Measurements from ENCODE around the gene NPAS3. TPM values are rescaled to one million over a fixed set of nuclear protein-coding genes. Genes with fewer than 3 reads are reported as not detected.

Gene NPAS3
- total RNA-seq, 1 donor from 2014 or later, result 0.05 TPM

DNA sequence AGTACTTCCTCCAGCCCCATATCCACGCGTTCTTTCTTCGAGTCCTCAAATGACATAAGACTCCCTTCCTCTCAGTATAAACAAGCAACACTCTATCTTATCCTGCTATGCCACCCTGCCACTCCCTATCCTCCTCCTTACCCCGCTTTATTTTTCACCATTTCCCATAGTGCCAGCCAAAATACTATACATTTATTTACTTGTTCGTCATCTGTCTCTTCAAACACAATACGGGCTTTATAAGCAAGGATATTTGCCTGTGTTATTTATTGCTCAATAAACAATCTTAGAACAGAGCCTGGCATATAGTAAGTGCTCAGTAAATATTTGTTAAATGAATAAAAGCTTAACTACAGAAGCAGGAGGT lies 567.3 kb downstream of the NPAS3 start:
- intact Hi-C loops (cut with micrococcal nuclease), result no loop called here

DNA sequence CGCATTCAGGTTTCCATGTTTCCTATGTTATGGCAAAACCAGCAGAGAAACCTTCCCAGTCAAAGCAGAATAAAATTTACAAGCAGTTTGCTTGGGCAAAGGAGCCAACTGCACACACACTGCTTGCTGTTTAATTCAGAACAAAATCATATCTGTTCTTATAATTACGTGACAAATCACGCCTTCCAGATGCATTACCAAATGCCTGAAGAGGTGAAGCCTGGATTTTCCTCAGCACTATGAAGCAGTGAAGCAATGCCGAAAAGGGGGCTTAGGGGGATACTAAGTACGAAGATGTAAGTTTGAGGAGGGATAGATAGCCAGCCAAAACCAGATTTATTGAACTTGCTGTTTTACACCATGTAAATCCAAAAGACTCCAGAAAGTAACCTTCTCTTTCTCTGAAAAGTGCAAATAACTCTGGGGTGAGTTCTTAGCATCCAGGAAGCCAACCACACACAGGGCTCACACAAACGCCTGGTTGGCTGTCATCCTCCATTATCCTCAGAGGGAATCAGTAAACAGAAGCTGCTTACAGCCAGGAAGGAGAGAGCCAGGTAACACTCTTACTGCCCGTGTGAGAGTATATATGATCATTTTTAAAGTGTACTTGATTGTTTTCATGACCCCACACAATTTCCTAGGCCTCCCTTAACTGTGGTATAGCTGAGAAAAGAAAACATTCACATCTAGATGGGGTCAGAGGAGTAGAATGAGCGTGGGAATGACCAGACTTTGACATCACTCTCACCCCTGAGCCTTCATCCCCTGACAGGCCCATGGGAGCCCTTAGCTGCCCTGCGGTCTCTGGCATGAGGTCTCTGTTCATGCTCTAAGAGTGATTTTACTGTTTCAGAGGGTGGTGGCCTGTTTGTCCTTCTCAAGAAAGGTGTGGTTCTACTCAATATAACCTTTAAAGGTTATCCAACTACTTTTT lies 569.7 kb downstream of the NPAS3 start:
- intact Hi-C loops (cut with micrococcal nuclease), result no loop called here

DNA sequence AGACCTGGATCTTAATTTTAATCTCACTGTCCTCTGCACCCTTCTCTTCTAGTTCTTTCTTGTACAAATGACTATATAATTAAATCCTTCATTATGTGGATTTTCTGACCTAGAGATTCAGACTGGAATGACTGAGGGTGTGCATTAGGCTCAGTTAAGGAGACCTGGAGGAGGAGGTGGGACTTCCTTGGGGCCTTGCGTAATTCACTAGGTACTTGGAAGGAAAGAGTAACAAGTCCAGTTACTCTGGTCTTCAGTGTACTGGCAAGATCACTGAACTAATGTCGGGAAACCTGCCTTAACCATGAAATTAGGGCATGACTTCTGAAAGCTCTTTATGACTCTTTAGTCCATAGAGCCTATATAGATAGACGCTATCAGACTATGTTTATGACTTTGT lies 570.8 kb downstream of the NPAS3 start:
- intact Hi-C loops (cut with micrococcal nuclease), result no loop called here

DNA sequence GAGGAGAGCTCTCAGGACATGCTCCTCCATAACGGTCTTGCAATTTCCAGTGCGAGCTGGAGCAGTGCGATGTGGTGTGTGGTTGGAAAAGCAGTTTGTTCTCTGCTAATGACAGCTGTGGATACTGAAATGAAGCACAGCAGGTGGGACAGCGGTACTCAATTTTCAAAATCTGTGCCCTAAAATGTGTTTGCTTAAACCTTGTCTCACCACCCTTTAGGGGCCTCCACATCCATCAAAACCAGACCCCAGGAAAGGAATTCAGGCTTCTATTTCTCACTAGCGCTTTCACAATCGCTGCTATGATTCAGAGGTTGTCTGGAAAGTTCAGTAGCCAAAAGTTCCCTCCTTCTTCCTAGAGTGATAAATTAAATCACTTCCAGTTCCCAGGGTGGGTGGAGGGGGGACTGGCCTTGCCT lies 571.4 kb downstream of the NPAS3 start:
- intact Hi-C loops (cut with micrococcal nuclease), result no loop called here

DNA sequence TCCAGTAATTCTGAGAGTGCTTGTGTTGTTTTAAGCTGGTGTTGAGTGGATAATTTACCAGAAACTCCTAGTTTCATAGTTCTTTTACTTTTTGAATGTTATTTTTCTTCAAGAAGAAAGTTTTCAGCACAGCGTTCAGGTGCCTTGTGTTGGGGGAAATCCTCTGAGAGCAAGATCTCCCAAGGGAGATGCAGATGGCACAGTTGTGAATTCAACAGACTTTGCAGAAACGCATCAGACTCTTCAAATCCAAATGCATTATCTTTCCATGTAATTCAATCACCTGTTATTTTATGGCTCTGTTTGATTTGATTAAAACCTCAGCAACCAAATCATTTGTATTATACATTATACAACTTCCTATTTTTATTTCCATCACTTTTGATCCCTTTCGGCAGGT lies 572.3 kb downstream of the NPAS3 start:
- intact Hi-C loops (cut with micrococcal nuclease), result no loop called here

DNA sequence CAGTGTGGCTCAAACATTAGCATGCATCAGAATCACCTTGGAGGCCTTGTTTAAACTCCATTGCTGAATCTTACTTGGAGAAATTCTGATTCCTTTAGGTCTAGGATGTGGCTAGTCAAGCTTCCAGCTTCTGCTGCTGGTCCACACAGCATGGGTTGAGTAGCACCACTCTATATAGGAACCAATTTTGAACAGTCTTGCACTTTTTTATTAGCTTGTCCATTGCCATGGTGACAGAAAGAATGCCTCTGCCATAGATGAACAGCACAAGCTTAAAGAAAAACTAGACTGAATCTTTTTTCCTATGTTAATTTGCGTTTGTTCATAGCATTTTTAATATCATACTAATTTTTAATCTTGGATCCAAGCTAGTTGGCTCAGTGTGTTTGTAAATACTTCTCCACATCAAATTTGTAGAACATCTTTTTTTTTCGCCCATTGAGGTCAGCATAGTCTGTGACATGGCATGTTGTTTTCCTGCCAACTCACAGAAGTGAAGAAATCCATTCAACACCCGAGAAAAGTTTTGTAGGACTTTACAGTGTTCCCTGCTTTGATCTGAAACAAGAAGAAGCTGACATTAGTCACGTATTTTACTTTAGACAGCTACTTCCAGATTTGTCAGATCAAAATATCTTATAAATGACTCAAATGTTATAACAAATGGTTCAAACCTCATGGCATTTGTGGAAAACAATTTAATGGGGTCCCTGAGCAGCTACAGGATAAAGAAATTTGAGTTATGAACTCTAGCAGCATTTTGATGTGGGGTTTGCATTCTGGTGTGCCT lies 573.4 kb downstream of the NPAS3 start:
- intact Hi-C loops (cut with micrococcal nuclease), result no loop called here

DNA sequence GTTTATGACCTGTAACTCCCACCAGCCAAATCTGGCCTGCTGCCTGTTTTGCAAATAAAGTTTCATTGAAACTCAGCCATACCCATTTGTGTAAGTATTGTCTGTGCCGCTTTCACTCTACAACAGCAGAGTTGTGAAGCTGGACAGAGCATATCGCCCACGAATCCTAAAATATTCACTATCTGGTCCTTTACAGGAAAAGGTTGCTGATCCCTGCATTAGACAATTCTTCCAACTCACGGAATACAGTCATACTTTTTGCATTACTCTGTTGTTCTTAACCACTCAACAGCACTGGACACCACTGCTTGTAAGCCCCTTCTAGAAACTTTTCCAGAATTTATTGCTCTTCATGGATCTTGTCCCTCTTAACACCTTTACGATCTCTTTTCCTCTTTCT lies 576.8 kb downstream of the NPAS3 start:
- intact Hi-C loops (cut with micrococcal nuclease), result no loop called here

DNA sequence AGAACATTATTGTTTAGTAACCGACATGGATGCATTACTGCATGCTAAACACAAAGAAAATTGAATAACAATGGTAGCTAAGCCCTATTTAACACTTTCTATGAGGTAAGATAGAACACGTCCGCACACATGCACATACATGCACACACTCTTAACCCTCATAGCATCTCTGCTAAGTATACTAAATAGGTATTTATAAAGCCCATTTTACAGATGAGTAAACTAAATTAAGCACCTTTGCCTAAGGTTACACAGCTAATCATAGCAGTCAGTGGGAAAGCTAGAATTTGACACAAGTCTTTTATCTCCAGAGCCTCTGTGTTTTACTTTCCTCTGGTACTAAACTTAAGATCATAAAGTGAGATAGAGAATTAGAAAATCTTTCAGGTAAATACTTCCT lies 577.2 kb downstream of the NPAS3 start:
- intact Hi-C loops (cut with micrococcal nuclease), result no loop called here

DNA sequence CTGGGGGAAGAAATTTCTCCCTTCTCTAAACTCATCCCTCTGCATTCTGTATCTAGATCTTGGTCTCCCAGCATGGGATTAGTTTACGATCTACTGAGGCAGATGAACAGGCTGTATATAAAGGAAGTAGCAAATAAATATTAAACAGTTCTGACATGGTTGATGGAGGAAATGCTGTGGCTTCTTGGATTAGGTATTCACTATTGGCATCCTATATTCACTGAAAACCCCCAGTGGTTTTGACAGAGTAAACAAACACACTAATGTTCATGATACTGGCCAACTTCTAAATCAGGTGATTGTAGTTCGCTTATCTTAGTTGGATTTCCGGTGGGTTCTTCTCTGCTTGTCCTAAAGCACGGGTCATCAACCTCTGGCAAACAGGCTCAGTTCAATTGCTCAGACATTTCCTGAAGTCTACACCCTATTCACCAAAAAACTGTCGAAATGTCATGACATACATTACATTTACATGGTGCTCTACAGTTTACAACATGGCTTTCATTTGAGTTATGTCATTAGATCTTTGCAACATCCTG lies 578.3 kb downstream of the NPAS3 start:
- intact Hi-C loops (cut with micrococcal nuclease), result no loop called here

DNA sequence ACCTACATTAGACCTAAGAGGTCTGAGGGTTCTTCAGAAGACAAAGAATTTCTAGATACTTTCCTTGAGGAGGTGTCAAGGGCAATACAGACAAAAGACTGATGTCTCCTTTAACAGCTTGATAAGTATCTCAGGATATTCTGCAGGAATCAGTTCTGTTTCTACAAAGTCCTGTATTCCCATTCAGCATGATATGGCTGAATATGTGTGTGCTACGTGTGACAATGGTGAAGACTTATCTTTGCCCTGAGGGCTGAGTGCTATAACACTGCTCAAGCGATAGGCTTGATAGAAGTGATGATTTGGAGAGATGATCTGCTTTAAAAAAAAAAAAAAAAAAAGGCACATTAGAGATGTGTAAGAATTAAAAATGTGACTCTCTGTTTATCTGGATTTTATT lies 582.5 kb downstream of the NPAS3 start:
- intact Hi-C loops (cut with micrococcal nuclease), result no loop called here

DNA sequence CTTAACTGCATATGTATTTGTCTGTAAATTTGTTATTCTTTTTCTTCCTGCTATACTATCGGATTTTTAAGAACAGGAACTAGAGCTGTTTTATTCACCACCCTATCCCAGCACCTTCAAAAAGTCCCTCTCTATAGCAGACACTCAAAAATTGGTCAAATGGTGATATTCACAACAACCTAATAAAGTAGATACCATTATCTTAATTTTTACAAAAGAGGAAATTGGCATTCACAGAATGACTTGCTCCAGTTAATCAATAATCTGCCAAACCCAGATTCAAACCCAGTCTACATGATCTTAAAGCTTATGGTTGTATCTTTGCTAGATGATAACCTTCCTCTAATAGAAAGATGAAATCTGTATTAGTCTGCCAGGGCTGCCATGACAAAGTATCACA lies 585.6 kb downstream of the NPAS3 start:
- intact Hi-C loops (cut with micrococcal nuclease), result no loop called here

DNA sequence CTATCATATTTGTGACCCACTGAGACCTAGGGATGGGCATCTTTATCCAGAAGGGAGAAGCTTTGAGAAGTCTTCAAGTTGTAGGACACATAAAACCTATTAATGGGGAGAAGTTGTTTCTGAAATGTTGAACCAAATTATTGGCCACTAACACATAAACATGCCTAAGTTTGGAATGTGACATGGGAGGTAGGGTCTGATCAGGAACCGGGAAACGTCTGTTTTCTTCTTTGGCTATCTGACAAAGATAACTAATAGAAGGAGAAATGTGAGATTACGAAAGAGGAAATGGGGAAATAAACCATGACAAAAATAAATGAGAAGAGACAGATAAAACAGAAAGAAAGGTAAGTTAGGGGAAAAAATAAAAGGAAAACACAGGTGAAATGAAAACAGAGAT lies 586.9 kb downstream of the NPAS3 start:
- intact Hi-C loops (cut with micrococcal nuclease), result no loop called here

DNA sequence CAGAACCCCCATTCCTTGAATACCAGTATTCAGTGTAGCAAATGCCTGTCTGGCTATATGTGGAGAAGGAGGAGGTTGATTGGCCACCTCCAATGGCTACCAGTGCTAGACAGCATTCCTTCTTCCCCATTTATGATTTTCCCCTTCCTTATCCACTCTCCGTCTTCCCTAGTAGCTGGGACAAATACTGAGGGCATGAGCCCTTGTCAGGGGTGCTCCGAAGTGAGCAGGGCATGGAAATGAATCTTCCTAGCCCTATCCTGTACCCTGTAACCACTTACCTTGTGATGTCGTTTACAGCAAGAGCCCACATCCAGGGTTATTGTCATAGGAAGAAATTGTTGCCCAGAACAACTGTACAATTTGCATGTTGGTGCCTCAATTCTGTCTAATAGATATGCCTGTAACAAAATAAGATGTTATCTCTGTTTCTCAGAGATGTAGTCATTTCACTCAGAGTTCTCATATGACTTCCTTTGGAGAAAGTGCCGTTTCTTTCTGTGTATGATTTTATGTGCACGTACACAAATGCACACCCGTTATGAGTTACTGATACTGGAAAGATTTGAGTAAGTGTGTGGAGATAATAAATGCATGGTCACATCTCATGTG lies 588.5 kb downstream of the NPAS3 start:
- intact Hi-C loops (cut with micrococcal nuclease), result no loop called here

DNA sequence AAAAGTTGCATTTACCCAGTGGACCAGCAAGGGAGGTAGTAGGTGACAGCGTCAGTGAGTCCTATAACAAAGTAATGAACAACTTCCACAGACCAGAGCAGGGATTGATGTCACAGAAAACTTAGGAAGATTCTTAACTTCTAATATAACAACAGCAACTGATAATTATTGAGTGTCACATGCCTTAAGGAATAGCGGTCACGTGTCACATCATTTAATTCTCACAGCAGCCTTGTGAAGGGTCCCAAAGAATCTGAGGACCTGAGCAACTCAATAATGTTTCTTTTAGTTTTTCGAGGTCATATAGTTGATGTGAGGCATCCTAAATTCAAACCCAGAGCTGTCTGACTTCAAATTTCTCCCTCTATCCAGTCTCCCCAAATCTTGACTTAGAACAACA lies 590.0 kb downstream of the NPAS3 start:
- intact Hi-C loops (cut with micrococcal nuclease), result no loop called here

DNA sequence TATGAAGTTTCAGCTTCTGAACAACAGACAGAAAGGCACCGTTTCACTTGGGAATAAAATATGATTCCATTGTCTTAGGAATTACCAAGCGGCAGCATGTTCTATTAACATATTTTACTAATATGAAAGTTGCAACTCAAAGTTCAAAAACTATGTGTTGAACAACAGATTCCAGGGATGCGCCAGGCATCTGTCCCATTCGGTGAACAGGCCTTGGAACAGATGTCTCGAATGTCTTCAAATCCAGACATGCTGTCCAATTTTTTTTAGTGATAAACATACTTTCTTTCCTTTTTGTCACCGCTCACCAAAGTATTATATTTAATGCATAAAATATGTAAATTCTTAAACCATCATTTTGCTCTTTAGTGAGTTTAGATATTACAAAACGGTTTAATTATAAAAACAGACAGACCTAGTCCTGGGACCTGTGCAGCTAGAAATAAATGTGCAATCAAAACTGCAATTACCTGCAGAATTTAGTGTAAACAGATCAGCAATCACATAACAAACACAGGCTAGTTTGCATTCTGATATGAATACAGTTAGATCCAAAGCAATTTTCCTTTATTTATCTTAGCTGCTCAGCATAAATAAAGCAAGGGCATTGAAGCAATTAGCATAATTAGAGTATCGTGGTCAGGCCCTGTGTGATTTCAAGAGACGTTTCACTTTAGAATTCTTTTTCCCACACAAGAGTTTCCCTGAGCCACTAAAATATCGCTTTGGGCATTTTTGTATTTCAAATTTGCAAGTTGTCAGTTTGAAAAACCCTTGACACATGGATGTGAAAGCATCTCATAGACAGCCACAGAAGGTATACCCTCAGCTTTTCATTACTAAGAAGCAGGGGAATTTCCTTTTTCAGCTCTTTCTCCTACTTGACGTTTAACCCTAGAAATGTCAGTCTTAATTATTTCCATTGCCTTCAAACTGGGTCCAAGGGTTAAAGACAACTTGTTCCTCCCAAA lies 591.4 kb downstream of the NPAS3 start:
- intact Hi-C loops (cut with micrococcal nuclease), result no loop called here

DNA sequence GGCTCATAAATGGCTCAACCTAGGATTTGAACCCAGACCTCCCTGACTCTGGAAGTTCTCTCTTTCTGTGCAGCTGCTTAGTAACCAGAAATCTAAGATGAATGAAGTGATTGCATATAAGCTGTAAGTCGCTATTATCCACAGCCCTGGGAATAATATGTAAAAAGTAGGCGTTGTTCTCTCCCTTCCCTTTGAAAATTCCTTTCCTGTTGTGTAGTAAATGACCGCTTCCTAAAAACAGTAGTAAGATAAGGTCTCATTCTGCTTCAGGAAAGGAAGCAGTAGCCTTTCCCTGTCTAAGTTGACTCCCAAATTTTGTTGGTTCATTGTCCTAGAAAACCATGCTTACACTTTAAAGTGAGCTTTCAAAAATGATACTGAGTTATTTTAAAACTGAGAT lies 593.9 kb downstream of the NPAS3 start:
- intact Hi-C loops (cut with micrococcal nuclease), result no loop called here

DNA sequence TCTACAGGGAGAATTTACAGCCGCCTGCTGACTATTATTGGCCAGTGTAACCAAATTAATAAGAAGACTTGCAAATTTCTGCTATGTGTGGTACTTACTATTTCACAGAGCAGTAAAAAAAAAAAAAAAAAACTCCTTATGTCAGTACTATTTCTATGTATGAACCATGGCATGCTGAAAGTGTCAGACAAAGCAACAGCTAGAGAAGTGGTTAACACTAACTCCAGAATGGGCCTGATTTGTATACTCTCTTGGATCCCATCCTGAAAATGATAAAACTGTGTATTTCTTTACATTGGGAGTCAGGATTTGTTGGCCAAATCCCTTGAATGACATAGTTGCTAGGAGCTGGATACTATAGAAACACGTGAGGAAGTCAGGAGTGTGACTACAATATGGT lies 595.4 kb downstream of the NPAS3 start:
- intact Hi-C loops (cut with micrococcal nuclease), result no loop called here

DNA sequence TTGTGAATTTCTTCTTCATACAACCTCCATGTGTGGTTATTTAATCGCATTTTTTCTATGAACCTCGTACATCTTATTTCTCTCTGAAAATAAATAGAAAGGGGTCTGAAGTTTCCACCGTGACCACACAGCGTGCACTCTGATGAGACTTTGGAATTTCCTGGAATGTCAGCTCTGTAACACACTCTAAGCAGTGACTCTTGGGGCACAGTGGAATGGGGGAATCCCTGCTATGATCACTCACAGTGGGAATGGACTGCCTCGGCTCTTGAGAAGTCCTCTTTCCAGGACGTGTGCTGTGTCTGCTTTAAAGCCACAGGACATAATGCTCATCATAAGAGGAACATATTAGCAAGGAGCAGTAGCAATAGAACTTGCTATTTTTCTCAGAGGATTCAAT lies 596.0 kb downstream of the NPAS3 start:
- intact Hi-C loops (cut with micrococcal nuclease), result no loop called here

DNA sequence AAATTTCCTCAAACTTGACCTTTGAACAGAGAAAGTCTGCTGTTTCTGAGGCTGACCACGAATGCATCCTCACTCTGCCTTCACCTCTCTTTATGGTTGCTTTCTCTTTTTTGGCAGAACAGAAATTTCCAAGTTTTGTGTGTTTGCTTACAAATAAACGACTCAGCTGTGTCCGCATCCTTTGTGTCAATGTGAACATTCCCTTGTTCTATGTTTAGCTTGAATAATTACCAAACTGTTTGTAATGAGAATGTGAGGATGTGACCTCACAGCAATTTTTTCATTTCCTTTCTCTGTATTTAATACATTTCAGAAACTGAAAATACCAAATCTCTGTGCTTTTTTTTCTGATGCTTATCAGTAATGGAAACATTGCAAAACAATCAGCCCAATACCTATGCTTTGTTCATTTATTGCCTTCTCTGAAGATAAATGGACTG lies 601.3 kb downstream of the NPAS3 start:
- intact Hi-C loops (cut with micrococcal nuclease), result no loop called here

DNA sequence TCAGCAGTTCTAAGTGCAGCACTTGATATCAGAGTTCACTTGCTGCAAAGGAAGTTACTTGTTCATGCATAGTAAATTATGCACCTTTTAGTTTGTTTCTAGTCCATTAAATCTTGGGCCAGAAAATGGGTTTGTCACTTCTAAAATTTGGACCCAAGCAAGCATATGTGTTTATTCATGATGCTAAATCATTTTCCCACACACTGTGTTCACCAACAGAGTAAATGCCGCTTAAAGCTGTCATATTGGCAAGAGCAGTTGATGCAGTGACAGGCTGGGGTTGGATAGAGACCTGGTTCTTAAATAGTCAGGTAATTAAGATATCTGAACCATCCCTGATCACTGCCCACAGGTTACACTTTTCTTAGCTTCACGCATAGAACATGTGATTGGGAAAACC lies 602.5 kb downstream of the NPAS3 start:
- intact Hi-C loops (cut with micrococcal nuclease), result no loop called here
